Skeletal muscle tissue (tissue), 4 donors: ENCODE results near the gene SNAPC2. TPM values are rescaled to one million over a fixed set of nuclear protein-coding genes. Genes with fewer than 3 reads are reported as not detected.
A peak's percentile ranks its signal among the peaks of the same experiment; 100 is the strongest.
"Not testable (repeated sequence)": the region's sequence is repeated elsewhere in the genome, so short reads cannot be mapped to it uniquely, and the experiment has no call there.

Source experiments
- H3K27ac ChIP-seq: one replicate; pipeline ENCODE4 v1.7.0; 2013; ENCODE audit warnings: mild to moderate bottlenecking, low read depth, low read length, inconsistent platforms
- H3K27me3 ChIP-seq, 3 donors: one replicate each; pipeline ENCODE4 v1.7.0; 2013; ENCODE audit warnings: low read length in 3 of 3; ENCODE audit not compliant: control insufficient read depth in 3 of 3, insufficient read depth in 3 of 3
- H3K36me3 ChIP-seq, 3 donors: one replicate each; pipeline ENCODE4 v1.7.0; 2013; ENCODE audit warnings: low read length in 3 of 3; ENCODE audit not compliant: control insufficient read depth in 3 of 3, insufficient read depth in 3 of 3
- H3K4me1 ChIP-seq, 3 donors: one replicate each; pipeline ENCODE4 v1.7.0; 2013; ENCODE audit warnings: low read length in 3 of 3, mild to moderate bottlenecking in 3 of 3; ENCODE audit not compliant: control insufficient read depth in 3 of 3, insufficient read depth in 3 of 3
- H3K4me3 ChIP-seq, 3 donors: one replicate each; pipeline ENCODE4 v1.7.0; 2013; ENCODE audit warnings: low read length in 3 of 3
- H3K9ac ChIP-seq, 3 donors: one replicate each; pipeline ENCODE4 v1.7.0; 2013; ENCODE audit warnings: low read length in 3 of 3, mild to moderate bottlenecking in 3 of 3, moderate library complexity in 2 of 3, low read depth in 1 of 3
- H3K9me3 ChIP-seq, 3 donors: one replicate each; pipeline ENCODE4 v1.7.0; 2013; ENCODE audit warnings: low read length in 3 of 3; ENCODE audit not compliant: control insufficient read depth in 3 of 3
- total RNA-seq: library from RNA; depleted of rRNA; stranded (reverse); fragments of >200 nt; gene quantifications from one replicate; pipeline ENCODE4 v1.2.3, GENCODE V29; 2014
- donor health status: Osteomylitis.

The SNAPC2 gene
- total RNA-seq, 1 donor from 2014 or later, result 6.3 TPM

- Histone ChIP-seq H3K4me3 (no peak within 1 kb of the TSS), H3K9ac (no peak within 1 kb of the TSS), H3K27ac (no peak within 1 kb of the TSS), H3K27me3 (peaks cover 20 to 53% (median 34%) of the 10 kb centered on the region in 3 donors), H3K9me3 (no peaks in the 10 kb centered on the region), H3K4me1 (peaks cover 14 to 29% (median 22%) of the 10 kb centered on the region in 3 donors), H3K36me3 (peaks cover 26 to 29% (median 27%) of the 10 kb centered on the region in 3 donors)
Measured at GRCh38 chr19:7914598-7915045, 5.5 kb upstream of the SNAPC2 start, which contains the start of gene TGFBR3L. TSS of gene TGFBR3L (plus strand) at chr19:7914830.

GRCh38 chr19:7915250-7916102 lies 4.7 kb upstream of the SNAPC2 start:
- Histone ChIP-seq H3K9ac (no peak overlapping the region), H3K9me3 (no peaks in the 10 kb centered on the region), H3K27me3 (peaks cover 20 to 56% (median 34%) of the 10 kb centered on the region in 3 donors), H3K4me3 (no peak overlapping the region), H3K4me1 (peaks cover 18 to 33% (median 26%) of the 10 kb centered on the region in 3 donors), H3K27ac (no peak overlapping the region), H3K36me3 (peaks cover 20 to 22% (median 20%) of the 10 kb centered on the region in 3 donors)

- H3K4me1 ChIP-seq, result peaks cover 24 to 38% (median 32%) of the 10 kb centered on the region in 3 donors
- H3K27ac ChIP-seq, result no peak overlapping the region
- H3K9ac ChIP-seq, result no peak overlapping the region
- H3K27me3 ChIP-seq, result peaks cover 20 to 56% (median 34%) of the 10 kb centered on the region in 3 donors
- no peaks in the 10 kb centered on the region for H3K9me3 ChIP-seq
- H3K36me3 ChIP-seq, result peaks cover 13 to 14% (median 13%) of the 10 kb centered on the region in 3 donors
- no peak overlapping the region for H3K4me3 ChIP-seq
Measured at GRCh38 chr19:7916103-7916954, 3.8 kb upstream of the SNAPC2 start.

GRCh38 chr19:7916955-7917266 lies 3.2 kb upstream of the SNAPC2 start:
- peak overlapping the region in 2 of 3 donors; percentile 33 to 61 for H3K9ac ChIP-seq
- peaks cover 8 to 10% (median 9%) of the 10 kb centered on the region in 3 donors for H3K36me3 ChIP-seq
- H3K9me3 ChIP-seq, result no peaks in the 10 kb centered on the region
- H3K4me1 ChIP-seq, result peaks cover 30 to 44% (median 37%) of the 10 kb centered on the region in 3 donors
- peak overlapping the region in 1 of 3 donors; percentile 7 for H3K4me3 ChIP-seq
- H3K27ac ChIP-seq, result no peak overlapping the region
- H3K27me3 ChIP-seq, result peaks cover 20 to 56% (median 34%) of the 10 kb centered on the region in 3 donors

- peak overlapping the region in 2 of 3 donors; percentile 33 to 61 for H3K9ac ChIP-seq
- H3K27me3 ChIP-seq, result peaks cover 20 to 56% (median 34%) of the 10 kb centered on the region in 3 donors
- H3K27ac ChIP-seq, result no peak overlapping the region
- peaks cover 8 to 13% (median 10%) of the 10 kb centered on the region in 3 donors for H3K36me3 ChIP-seq
- H3K4me1 ChIP-seq, result peaks cover 32 to 46% (median 41%) of the 10 kb centered on the region in 3 donors
- H3K4me3 ChIP-seq, result peak overlapping the region; percentile 7 to 51 (median 35)
- H3K9me3 ChIP-seq, result no peaks in the 10 kb centered on the region
Measured at GRCh38 chr19:7917267-7918061, 2.7 kb upstream of the SNAPC2 start.

GRCh38 chr19:7918062-7918614 lies 2.0 kb upstream of the SNAPC2 start:
- Histone ChIP-seq H3K9ac (peak overlapping the region in 1 of 3 donors; percentile 33), H3K27me3 (peaks cover 20 to 53% (median 34%) of the 10 kb centered on the region in 3 donors), H3K36me3 (peaks cover 9 to 13% (median 10%) of the 10 kb centered on the region in 3 donors), H3K4me1 (peaks cover 32 to 46% (median 41%) of the 10 kb centered on the region in 3 donors)
- H3K9me3 ChIP-seq, H3K27ac ChIP-seq, H3K4me3 ChIP-seq: not testable (repeated sequence)

GRCh38 chr19:7918615-7919421 lies 1.3 kb upstream of the SNAPC2 start:
- peaks cover 32 to 46% (median 41%) of the 10 kb centered on the region in 3 donors for H3K4me1 ChIP-seq

GRCh38 chr19:7920519-7921301 lies 572 bp downstream of the SNAPC2 start:
- Histone ChIP-seq H3K9ac (peak overlapping the region; percentile 77 to 82 (median 82)), H3K4me1 (peaks cover 29 to 39% (median 38%) of the 10 kb centered on the region in 3 donors), H3K36me3 (peaks cover 10 to 13% (median 12%) of the 10 kb centered on the region in 3 donors), H3K27me3 (peaks cover 15 to 39% (median 21%) of the 10 kb centered on the region in 3 donors), H3K4me3 (peak overlapping the region; percentile 85 to 88 (median 86)), H3K9me3 (no peaks in the 10 kb centered on the region), H3K27ac (peak overlapping the region; percentile 79)

More at GRCh38 chr19:7918615-7919421, 1.3 kb upstream of the SNAPC2 start:
- Histone ChIP-seq H3K27me3 (peaks cover 20 to 53% (median 34%) of the 10 kb centered on the region in 3 donors), H3K4me3 (peak overlapping the region in 1 of 3 donors; percentile 1), H3K9me3 (no peaks in the 10 kb centered on the region), H3K9ac (peak overlapping the region in 1 of 3 donors; percentile 8), H3K27ac (no peak overlapping the region), H3K36me3 (peaks cover 10 to 13% (median 12%) of the 10 kb centered on the region in 3 donors)
